Panc1 (cell line): ENCODE results near the gene ATXN10.

ENCODE experiments used
- TCF7L2 ChIP-seq: IDR thresholded peaks from 2 replicates; pipeline ENCODE4 v1.6.1; 2011; ENCODE audit warnings: mild to moderate bottlenecking, low read depth, low read length, inconsistent platforms
- TF ChIP-seq, protein P1 (sequence below), 2 experiments: IDR thresholded peaks; 2 replicates each; pipeline ENCODE4 v1.6.1; 2011 to 2012; ENCODE audit warnings: low read depth in 2 of 2, control low read depth in 1 of 2, low read length in 1 of 2, mild to moderate bottlenecking in 1 of 2, moderate library complexity in 1 of 2; ENCODE audit not compliant: insufficient read depth in 1 of 2
- TF ChIP-seq, protein P2 (sequence below): fragments of 450-650 bp; IDR thresholded peaks from 2 replicates; pipeline ENCODE4 v1.5.1; 2017; ENCODE audit warnings: mild to moderate bottlenecking

DNA sequence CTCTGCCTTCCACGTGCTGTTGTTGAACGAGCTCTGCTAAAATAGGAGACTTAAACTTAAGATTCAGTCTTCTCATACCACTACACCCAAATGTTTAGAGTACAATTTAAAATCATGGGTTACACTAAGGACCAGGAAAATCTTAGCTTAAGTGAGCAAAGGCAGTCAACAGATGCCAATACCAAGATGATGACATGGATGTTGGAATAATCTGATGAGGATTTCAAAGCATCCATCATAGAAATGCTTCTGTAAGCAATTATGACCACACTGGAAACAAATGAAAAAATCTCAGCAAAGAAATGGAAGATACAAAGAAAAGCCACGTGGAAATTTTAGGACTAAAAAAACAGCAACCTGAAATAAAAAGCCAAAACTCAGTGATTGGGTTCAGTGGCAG lies 109.8 kb downstream of the ATXN10 start:
- TF ChIP-seq, protein P1, sequence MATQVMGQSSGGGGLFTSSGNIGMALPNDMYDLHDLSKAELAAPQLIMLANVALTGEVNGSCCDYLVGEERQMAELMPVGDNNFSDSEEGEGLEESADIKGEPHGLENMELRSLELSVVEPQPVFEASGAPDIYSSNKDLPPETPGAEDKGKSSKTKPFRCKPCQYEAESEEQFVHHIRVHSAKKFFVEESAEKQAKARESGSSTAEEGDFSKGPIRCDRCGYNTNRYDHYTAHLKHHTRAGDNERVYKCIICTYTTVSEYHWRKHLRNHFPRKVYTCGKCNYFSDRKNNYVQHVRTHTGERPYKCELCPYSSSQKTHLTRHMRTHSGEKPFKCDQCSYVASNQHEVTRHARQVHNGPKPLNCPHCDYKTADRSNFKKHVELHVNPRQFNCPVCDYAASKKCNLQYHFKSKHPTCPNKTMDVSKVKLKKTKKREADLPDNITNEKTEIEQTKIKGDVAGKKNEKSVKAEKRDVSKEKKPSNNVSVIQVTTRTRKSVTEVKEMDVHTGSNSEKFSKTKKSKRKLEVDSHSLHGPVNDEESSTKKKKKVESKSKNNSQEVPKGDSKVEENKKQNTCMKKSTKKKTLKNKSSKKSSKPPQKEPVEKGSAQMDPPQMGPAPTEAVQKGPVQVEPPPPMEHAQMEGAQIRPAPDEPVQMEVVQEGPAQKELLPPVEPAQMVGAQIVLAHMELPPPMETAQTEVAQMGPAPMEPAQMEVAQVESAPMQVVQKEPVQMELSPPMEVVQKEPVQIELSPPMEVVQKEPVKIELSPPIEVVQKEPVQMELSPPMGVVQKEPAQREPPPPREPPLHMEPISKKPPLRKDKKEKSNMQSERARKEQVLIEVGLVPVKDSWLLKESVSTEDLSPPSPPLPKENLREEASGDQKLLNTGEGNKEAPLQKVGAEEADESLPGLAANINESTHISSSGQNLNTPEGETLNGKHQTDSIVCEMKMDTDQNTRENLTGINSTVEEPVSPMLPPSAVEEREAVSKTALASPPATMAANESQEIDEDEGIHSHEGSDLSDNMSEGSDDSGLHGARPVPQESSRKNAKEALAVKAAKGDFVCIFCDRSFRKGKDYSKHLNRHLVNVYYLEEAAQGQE (IDR thresholded peaks at IDR 0.05; ENCODE audit: insufficient read depth in 1 of 2, low read depth in 2 of 2, low read length in 1 of 2): no peak
- TF ChIP-seq, protein P2, sequence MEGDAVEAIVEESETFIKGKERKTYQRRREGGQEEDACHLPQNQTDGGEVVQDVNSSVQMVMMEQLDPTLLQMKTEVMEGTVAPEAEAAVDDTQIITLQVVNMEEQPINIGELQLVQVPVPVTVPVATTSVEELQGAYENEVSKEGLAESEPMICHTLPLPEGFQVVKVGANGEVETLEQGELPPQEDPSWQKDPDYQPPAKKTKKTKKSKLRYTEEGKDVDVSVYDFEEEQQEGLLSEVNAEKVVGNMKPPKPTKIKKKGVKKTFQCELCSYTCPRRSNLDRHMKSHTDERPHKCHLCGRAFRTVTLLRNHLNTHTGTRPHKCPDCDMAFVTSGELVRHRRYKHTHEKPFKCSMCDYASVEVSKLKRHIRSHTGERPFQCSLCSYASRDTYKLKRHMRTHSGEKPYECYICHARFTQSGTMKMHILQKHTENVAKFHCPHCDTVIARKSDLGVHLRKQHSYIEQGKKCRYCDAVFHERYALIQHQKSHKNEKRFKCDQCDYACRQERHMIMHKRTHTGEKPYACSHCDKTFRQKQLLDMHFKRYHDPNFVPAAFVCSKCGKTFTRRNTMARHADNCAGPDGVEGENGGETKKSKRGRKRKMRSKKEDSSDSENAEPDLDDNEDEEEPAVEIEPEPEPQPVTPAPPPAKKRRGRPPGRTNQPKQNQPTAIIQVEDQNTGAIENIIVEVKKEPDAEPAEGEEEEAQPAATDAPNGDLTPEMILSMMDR: no peak
- TF ChIP-seq TCF7L2: no peak
